HG02884 (cell line): ENCODE results near the gene OR52E5.

Experiments used
- ATAC-seq: cut with Tn5 transposase; IDR thresholded peaks from one replicate; pipeline ENCODE4 v1.9.1; 2021; ENCODE audit warnings: mild to moderate bottlenecking, moderate library complexity; ENCODE audit not compliant: unreplicated experiment

Gene OR52E5

GRCh38 chr11:5932671-5933070 is 39.7 kb downstream of the OR52E5 start:
- no peak for ATAC-seq

DNA sequence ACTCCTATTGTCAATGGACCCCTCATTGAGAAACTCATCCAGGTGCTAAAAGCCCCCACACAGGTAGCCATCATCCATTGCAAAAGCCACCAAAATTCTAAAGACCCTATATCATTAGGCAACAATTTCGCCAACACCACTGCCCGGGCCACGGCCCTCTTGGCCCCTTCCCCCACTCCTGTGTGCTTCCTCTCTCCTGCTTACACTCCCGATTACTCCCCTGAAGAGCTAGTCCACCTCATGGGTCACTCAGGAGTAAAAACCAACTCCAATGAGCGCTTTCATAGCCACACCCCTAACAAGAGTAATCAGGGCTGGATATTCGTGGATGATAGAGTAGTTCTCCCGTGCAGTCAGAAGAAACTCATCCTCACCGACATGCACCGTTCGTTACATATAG is 40.1 kb downstream of the OR52E5 start:
- no peak for ATAC-seq

DNA sequence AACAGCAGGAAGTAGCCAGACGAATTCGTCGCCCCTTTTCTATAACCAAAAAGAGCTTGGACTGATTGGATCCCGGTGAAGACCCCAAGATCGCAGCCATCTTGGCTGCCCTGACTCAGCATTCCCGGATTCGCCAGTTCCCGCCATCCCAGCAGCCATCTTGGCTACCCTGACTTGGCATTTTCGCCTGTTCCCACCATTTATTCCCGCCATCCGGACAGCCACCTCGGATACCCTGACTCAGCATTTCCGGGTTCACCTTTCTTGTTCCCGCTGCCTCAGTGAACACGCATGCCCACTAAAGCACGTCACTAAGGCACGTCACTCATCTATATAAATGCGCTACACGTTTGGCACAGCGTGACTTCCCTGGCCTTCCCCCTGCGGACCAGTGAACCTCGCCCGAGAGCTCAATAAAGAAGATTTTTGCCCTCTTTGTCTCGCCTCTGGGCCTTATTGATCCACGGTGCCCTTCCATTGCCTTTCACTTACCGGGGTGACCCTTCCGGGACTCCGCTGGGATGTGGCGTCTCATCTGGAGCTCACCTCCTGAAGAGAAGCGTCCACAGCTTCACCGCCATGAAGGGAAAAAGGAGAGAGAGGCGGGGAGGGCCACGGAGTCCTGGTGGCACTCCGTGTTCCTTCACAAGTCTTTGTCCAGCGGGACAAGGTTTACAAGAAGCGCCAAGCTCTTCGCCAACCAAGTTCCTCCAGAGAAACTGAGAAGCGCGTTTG is 45.0 kb downstream of the OR52E5 start:
- ATAC-seq: no peak

GRCh38 chr11:5938603-5938965 is 45.6 kb downstream of the OR52E5 start:
- no peak for ATAC-seq

DNA sequence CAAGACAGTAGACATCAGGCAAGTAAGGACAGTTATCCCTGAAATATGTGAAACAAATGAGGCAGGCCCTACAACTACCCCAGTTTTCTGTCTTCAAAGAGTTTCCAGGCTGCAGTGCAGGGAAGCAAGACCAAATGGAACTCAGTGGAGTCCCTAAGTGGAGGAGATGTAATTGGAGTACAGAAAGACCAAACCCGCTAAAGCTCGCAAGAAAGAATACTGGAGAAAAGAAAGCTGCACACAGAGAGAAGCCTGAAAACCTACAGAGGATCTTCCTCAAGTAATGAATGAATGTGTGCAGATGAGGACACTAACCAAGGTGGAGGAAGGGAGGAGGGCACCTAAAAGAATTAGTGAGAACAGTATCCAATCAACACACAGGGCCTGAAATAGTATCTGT is 47.7 kb downstream of the OR52E5 start:
- ATAC-seq: no peak

DNA sequence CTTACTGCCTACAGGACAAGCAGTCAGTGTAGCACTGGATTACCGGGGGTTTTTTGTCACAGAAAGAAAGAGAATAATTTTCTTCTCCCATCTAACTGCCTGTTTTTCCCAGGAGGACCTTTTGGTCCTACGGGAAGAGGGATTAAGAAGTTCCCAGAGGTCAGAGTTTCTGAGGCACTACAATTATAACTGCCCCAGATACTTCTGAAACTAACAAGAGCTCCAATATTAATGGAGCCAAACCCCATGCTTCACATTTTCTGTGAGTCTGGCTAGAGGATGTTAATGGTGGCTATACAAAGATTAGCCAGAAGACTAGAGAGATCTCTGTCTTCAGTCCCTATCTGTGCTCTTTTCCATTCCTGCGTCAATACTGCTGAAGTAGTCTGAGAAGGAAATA is 48.9 kb downstream of the OR52E5 start, which contains the start of gene OR56A3:
Gene OR56A3, plus strand, starts transcription at position 301 of the 400 bp plus-strand sequence. CDS start 5,096 bp downstream, outside the sequence.
- ATAC-seq: no peak
